Natural killer cell treated with Interleukin-12 subunit alpha and Interleukin-12 subunit beta and Interleukin-15 and Interleukin-18, amount 100 ng/mL, for 72 hours (primary cell): ENCODE measurements around the gene CRYBG1. TPM values are rescaled to one million over a fixed set of nuclear protein-coding genes. Genes with fewer than 3 reads are reported as not detected.

ENCODE experiments used
- ATAC-seq, 2 donors: fragments of 150-1000 bp; cut with Tn5 transposase in 1 of 2; sonication (Bioruptor Pico), chemical (Tn5 transposase) in 1 of 2; 2 replicates each; pipeline ENCODE4 v1.10.0; 2021
- DNase-seq: peaks from one replicate; pipeline ENCODE4 v3.0.0; 2022; ENCODE audit warnings: low spot score
- H3K27ac Mint-ChIP-seq, 2 donors: 1 replicate in 1 of 2; 2 replicates in 1 of 2; pipeline ENCODE4 v1.8.0; 2022; ENCODE audit warnings: mixed read lengths in 2 of 2, mild to moderate bottlenecking in 1 of 2, moderate library complexity in 1 of 2
- H3K27me3 Mint-ChIP-seq, 2 donors: 1 replicate in 1 of 2; 2 replicates in 1 of 2; pipeline ENCODE4 v1.8.0; 2022; ENCODE audit warnings: mixed read lengths in 2 of 2
- H3K36me3 Mint-ChIP-seq: one replicate; pipeline ENCODE4 v1.8.0; 2022; ENCODE audit warnings: mixed read lengths
- H3K4me1 Mint-ChIP-seq, 2 donors: 1 replicate in 1 of 2; 2 replicates in 1 of 2; pipeline ENCODE4 v1.8.0; 2022; ENCODE audit warnings: low read depth in 2 of 2, mixed read lengths in 2 of 2, mild to moderate bottlenecking in 1 of 2
- H3K4me3 Mint-ChIP-seq: one replicate; pipeline ENCODE4 v1.8.0; 2022; ENCODE audit warnings: mixed read lengths
- H3K9me3 Mint-ChIP-seq: 2 replicates; pipeline ENCODE4 v1.8.0; 2022; ENCODE audit warnings: mixed read lengths
- total RNA-seq, 2 donors: library from RNA; stranded (reverse); gene quantifications; one replicate each; pipeline ENCODE4 v1.2.3, GENCODE V29; 2022

CRYBG1 gene, protein sequence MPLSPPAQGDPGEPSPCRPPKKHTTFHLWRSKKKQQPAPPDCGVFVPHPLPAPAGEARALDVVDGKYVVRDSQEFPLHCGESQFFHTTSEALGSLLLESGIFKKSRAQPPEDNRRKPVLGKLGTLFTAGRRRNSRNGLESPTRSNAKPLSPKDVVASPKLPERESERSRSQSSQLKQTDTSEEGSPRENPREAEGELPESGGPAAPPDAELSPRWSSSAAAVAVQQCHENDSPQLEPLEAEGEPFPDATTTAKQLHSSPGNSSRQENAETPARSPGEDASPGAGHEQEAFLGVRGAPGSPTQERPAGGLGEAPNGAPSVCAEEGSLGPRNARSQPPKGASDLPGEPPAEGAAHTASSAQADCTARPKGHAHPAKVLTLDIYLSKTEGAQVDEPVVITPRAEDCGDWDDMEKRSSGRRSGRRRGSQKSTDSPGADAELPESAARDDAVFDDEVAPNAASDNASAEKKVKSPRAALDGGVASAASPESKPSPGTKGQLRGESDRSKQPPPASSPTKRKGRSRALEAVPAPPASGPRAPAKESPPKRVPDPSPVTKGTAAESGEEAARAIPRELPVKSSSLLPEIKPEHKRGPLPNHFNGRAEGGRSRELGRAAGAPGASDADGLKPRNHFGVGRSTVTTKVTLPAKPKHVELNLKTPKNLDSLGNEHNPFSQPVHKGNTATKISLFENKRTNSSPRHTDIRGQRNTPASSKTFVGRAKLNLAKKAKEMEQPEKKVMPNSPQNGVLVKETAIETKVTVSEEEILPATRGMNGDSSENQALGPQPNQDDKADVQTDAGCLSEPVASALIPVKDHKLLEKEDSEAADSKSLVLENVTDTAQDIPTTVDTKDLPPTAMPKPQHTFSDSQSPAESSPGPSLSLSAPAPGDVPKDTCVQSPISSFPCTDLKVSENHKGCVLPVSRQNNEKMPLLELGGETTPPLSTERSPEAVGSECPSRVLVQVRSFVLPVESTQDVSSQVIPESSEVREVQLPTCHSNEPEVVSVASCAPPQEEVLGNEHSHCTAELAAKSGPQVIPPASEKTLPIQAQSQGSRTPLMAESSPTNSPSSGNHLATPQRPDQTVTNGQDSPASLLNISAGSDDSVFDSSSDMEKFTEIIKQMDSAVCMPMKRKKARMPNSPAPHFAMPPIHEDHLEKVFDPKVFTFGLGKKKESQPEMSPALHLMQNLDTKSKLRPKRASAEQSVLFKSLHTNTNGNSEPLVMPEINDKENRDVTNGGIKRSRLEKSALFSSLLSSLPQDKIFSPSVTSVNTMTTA (N-terminal part only)
- 10 to 100 TPM in 1 of 2 donors, 1 to 10 TPM in 1; 5.8 to 17.0 TPM for total RNA-seq

DNA sequence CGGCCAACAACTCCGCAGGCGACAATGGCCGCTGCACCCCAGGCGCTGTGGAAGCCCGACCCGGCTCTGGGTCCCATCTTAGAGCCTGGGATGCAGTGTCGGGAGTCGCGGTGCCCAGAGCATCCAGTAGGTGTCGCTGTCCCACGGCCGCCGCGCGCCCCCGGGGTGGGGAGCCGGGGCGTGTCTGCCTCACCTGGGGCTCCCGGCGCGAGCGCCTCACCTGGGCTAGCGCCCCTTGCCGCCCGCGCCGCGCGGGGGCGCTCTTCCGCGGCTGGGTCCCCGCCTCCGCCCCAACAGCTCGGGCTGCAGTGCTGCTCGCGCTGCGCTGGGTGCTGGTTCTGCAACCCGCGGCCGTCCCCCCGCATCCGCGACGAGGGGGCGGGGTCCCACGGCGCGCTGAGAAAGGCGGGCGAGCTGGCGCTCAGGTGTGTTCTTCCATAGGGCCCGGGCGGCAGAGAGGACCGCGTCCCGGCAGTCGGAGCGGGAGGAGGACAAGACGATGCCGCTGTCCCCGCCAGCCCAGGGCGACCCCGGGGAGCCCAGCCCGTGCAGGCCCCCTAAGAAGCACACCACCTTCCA is at the start of gene CRYBG1:
Gene CRYBG1 (plus strand): TSS at position 308 of the 579 bp plus-strand sequence. CDS start 192 bp downstream, at position 500.
- DNase-seq (peak; percentile 63), ATAC-seq (peak; percentile 83 to 88)
- Mint-ChIP-seq H3K9me3 (no peaks in the 10 kb centered on the region), H3K27ac (no peak within 1 kb of the TSS), H3K4me1 (peaks cover 5 to 7% of the 10 kb centered on the region in 2 donors), H3K27me3 (peaks cover 32 to 54% of the 10 kb centered on the region in 2 donors), H3K36me3 (no peaks in the 10 kb centered on the region), H3K4me3 (peak within 1 kb of the TSS; percentile 76)

DNA sequence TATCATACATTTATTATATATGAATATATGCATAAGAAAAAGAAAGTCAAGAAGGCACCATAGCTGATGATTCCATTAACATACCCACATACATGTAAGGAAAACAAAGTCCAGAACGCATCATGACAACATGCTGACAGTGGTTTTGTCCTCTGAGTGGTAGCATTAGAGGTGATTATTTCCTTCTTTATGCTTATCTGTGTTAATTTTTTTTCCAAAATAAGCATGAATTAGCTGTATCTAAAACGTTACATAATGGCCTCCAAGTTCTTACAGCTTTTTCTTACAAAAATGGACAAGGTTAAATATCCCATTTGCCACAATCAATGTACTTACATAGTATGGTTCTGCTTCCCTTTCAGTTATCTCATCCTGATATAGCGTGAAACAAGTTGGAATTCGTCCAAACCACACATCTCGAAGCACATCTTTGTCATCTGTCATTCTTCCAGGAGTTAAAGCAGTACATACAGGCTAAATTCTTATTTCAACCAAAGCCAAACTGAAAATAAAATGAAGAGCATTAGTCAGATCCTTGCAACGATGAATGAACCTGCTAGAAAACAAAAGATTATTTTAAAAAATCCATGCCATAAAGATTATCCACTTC is 44.6 kb upstream of the CRYBG1 start:
- peak overlapping the region; percentile 12 for H3K4me3 Mint-ChIP-seq
- H3K9me3 Mint-ChIP-seq: no peaks in the 10 kb centered on the region
- H3K36me3 Mint-ChIP-seq: peaks cover 27% of the 10 kb centered on the region
- ATAC-seq (peak in 1 of 2 donors; percentile 13), DNase-seq (no peak)
- no peaks in the 10 kb centered on the region for H3K27me3 Mint-ChIP-seq
- peak overlapping the region in 1 of 2 donors; percentile 50 for H3K27ac Mint-ChIP-seq
- peaks cover 42 to 57% of the 10 kb centered on the region in 2 donors for H3K4me1 Mint-ChIP-seq

DNA sequence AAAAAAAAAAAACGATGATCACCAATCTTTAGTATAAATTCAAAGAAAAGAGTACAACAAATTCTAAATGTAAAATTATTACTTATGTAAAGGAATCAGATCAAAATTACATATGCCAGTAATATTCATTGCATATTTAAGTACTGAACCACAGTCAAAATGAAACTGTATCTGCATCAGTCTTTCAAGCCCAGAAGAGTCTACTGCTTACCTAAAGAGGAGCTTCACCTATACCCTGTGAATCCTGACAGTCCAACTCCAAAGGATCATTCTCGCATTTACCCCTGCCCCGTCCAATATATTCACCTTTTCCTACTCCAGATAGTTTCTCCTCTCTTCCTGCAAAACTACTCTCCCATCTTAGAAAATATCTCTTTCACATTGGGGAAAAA is 44.1 kb upstream of the CRYBG1 start:
- no peak for DNase-seq
- Mint-ChIP-seq H3K36me3 (peaks cover 22% of the 10 kb centered on the region), H3K27me3 (no peaks in the 10 kb centered on the region), H3K4me3 (peak overlapping the region; percentile 58), H3K27ac (peak overlapping the region in 1 of 2 donors; percentile 50), H3K9me3 (no peaks in the 10 kb centered on the region), H3K4me1 (peaks cover 37 to 53% of the 10 kb centered on the region in 2 donors)
- peak in 1 of 2 donors; percentile 68 for ATAC-seq

DNA sequence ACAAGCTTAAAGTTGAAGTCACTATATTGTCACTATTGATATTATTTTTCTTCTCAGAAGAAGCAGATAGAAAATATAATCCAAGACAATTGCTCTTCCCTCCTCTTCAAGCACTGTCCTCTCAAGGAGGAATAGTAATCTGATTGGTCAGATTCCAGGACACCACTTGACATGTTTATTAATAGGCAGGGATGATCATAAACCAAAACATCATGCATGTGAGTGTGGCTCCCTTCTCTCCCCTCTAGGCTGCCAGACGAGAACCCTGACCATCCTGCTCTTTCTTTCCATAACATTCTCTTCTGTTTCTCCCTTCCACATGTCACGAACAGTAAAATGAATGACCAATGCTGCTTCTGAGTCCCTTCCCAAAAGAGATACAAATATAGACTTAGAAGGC is 42.5 kb upstream of the CRYBG1 start:
- no peaks in the 10 kb centered on the region for H3K27me3 Mint-ChIP-seq
- ATAC-seq (no peak), DNase-seq (no peak)
- no peak overlapping the region for H3K4me3 Mint-ChIP-seq
- H3K27ac Mint-ChIP-seq: no peak overlapping the region
- no peaks in the 10 kb centered on the region for H3K9me3 Mint-ChIP-seq
- H3K4me1 Mint-ChIP-seq: peaks cover 33 to 53% of the 10 kb centered on the region in 2 donors
- peaks cover 9% of the 10 kb centered on the region for H3K36me3 Mint-ChIP-seq

DNA sequence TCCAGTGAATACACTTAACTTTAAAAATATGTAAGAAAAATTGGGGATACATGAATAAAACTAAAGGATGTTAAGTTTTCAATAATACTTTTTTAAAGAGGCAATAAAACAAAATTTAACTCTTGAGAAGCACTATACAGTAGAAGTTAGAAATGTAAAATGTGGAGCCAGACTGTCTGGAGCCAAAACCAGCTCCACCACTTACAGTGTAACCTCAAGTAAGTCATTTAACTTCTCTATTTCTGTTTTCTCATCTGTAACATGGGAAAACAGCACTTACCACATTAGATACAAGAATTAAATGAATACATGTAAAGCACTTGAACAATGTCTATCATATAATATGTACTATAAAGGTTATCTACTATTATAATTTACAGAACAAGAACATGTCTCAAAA is 41.7 kb upstream of the CRYBG1 start:
- Mint-ChIP-seq H3K9me3 (no peaks in the 10 kb centered on the region), H3K4me3 (no peak overlapping the region), H3K4me1 (peaks cover 34 to 55% of the 10 kb centered on the region in 2 donors), H3K36me3 (peaks cover 6% of the 10 kb centered on the region), H3K27me3 (no peaks in the 10 kb centered on the region), H3K27ac (no peak overlapping the region)
- DNase-seq: no peak
- no peak for ATAC-seq

DNA sequence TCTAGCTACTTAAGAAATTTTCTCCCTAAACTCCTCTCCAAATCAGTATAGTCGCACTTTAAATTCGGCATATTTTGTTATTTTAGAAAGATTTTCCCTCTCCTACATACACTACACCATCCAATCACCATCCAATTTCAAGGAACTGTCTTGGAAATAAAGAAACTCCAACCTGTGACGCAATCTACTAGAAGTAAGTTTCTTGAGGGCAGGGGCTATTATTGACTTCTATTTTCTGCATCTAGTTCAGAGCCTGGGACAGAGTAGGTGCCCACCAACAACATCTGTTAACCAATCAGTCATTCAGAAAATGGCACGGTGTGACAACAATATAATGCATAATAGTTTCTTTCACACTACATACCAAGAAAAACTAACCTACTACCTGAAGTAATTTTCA is 38.6 kb upstream of the CRYBG1 start:
- Mint-ChIP-seq H3K27me3 (no peaks in the 10 kb centered on the region), H3K9me3 (no peaks in the 10 kb centered on the region), H3K27ac (no peak overlapping the region), H3K4me3 (no peak overlapping the region), H3K36me3 (no peaks in the 10 kb centered on the region), H3K4me1 (peaks cover 40 to 54% of the 10 kb centered on the region in 2 donors)
- ATAC-seq (no peak), DNase-seq (no peak)

DNA sequence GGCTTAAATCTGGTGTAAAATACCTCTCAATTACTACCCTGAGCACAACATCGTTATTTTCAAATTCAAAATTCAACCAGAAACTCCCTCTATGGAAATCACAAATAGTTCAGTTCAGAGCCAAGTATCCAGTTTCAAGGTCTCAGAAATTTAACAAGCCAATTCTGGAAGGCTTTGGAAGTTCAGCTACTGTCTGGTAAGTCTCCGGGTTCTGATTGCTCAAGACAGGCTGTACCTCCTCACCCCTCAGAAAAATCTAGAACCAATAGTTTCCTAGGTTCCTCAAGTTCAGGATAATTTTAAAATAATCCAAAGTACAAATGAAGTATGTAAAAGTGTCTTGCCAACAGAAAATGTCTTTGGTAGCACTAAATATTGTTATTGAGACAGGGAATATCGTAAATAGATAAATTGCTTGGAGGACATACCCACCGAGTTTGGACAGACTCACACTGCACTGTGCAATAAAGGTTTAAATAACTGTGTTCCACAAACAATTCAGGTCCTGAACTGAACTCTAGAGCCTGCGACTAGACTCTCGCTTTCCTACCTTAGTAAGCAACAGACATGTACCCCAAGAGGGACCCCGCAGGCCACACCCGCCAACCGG is 35.7 kb upstream of the CRYBG1 start:
- H3K36me3 Mint-ChIP-seq: no peaks in the 10 kb centered on the region
- H3K9me3 Mint-ChIP-seq: no peaks in the 10 kb centered on the region
- ATAC-seq (no peak), DNase-seq (no peak)
- H3K27me3 Mint-ChIP-seq: peaks cover 13 to 20% of the 10 kb centered on the region in 2 donors
- peak overlapping the region; percentile 97 for H3K4me3 Mint-ChIP-seq
- H3K27ac Mint-ChIP-seq: peak overlapping the region; percentile 96 to 97
- H3K4me1 Mint-ChIP-seq: peaks cover 32 to 41% of the 10 kb centered on the region in 2 donors

DNA sequence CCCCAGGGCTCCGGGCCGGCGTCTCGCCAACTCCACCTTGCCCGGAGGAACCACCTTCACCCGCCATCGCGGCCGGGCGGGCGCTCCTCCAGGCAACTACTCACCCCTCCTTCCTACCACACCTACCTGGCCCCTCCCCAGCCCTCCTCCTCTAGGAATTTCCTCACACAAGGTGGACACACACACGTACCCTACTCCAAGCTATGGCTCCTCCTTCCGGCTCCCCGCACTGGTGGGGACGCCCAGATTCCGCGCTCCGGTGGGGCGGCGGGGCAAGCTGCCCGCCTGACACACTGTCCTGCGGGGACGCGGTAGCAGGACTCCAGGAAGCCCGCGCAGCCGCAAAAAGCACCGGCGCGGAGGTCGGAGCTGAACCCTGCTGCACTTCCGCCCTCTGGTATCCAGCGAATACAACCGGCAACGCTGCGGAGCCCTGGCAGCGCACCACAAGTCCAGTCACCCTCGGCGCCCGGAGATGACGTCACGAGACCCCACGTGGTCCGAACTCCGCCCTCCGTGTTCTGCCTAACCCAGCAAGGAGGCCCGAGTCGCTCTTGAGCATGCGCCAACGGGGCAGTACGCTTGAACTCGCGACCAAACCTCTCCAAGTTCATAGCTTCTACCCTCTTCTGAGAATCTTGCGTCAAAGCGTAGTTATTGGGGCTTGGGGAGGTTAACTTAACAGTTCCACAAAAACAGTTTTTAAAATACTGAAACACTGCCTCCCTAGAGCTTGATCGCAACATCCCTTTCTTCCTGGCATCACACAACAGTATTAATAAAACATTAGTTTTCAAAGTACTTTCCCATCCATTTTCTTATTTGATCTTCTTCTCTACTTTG is 35.0 kb upstream of the CRYBG1 start, which contains the start of gene ATG5:
Gene ATG5 (minus strand): TSS at position 425 of the 843 bp plus-strand sequence. CDS start 9,552 bp downstream, outside the sequence.
- Mint-ChIP-seq H3K36me3 (no peaks in the 10 kb centered on the region), H3K4me1 (peaks cover 32 to 36% of the 10 kb centered on the region in 2 donors), H3K4me3 (peak within 1 kb of the TSS; percentile 97), H3K27ac (peak within 1 kb of the TSS; percentile 96 to 97), H3K9me3 (no peaks in the 10 kb centered on the region), H3K27me3 (peaks cover 17 to 26% of the 10 kb centered on the region in 2 donors)
- ATAC-seq: peak; percentile 98
- DNase-seq: peak; percentile 100

DNA sequence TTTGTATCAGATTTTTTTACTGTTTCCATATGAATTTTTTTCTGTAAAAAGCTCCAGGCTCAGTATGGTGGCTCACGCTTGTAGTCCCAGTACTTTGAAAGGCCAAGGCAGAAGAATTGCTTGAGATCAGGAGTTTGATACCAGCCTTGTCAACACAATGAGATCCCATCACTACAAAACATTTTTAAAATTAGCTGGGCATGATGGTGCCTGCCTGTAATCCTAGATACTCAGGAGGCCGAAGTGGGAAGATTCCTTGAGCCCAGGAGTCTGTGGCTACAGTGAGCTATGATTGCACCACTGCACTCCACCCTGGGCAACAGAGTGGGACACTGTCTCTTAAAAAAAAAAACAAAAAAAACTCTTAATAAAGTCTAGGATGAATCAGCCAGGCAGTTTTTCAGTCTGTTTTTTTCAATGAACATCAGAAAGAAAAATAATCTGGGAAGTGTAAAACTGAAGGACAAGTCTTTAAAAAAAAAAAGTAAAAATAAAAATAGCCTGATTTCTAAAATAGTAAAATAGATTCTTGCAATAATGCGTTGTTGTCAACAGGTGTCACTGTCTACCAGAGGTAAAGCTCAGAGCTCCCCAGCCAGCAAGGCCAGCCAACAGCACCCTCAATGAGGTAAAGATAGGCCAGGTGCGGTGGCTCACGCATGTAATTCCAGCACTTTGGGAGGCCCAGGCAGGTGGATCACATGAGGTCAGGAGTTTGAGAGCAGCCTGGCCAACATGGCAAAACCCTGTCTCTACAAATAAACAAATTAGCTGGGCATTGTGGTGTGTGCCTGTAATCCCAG is 25.7 kb upstream of the CRYBG1 start:
- no peaks in the 10 kb centered on the region for H3K9me3 Mint-ChIP-seq
- no peak for DNase-seq
- no peak overlapping the region for H3K27ac Mint-ChIP-seq
- H3K4me1 Mint-ChIP-seq: peaks cover 6 to 9% of the 10 kb centered on the region in 2 donors
- no peak overlapping the region for H3K4me3 Mint-ChIP-seq
- ATAC-seq: peak; percentile 71 to 74
- H3K27me3 Mint-ChIP-seq: peaks cover 24% of the 10 kb centered on the region in 2 donors
- no peaks in the 10 kb centered on the region for H3K36me3 Mint-ChIP-seq

DNA sequence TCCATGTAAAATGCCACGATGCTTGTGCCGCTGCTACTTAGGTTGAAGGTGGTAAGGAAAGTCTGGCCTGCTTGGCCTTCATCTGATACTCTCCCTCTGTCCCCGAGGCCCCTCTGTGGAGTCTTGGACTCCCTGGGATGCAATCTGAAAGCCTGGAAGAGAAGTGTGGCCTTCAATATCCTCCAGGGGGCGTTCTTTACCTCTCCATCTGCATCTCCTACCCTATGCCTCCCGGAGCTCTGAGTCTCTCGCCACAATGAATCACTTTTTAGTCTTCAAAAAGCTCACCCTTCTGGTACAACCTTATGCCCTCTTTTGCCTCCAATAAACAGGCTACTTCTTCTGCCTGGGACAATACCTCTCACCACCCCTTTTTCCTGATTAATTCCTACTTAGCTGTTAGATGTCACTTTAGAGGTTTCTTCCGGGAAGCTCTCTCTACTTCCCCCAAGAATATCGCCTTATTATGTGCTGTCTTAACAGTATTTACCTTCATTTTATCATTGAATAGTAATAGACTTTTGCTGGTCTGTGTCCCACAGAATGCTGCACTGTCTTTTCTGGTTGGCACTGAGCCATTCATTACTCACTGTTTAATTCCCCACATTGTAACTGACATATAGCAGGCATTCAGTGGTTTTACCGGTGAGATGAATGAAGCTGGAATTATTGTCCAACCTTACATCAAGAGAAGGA is 21.0 kb upstream of the CRYBG1 start:
- Mint-ChIP-seq H3K4me3 (peak overlapping the region; percentile 60), H3K27me3 (peaks cover 18 to 26% of the 10 kb centered on the region in 2 donors)

More for the DNA sequence above, 21.0 kb upstream of the CRYBG1 start:
- Mint-ChIP-seq H3K36me3 (no peaks in the 10 kb centered on the region), H3K4me1 (peaks cover 9% of the 10 kb centered on the region in 2 donors), H3K9me3 (no peaks in the 10 kb centered on the region), H3K27ac (no peak overlapping the region)
- ATAC-seq: peak; percentile 84 to 87
- DNase-seq: peak; percentile 67
